K562 (cell line): ENCODE measurements around the gene PLPPR2. TPM values are rescaled to one million over a fixed set of nuclear protein-coding genes. Genes with fewer than 3 reads are reported as not detected.

Source experiments
- CBX3 ChIP-seq, 2 experiments: IDR thresholded peaks; 1 replicate in 1 of 2; 2 replicates in 1 of 2; pipeline ENCODE4 v1.6.1; 2012; ENCODE audit warnings: inconsistent platforms in 2 of 2, low read length in 2 of 2, borderline replicate concordance in 1 of 2, control low read depth in 1 of 2
- CC2D1A ChIP-seq: fragments of 450-650 bp; IDR thresholded peaks from 2 replicates; pipeline ENCODE4 v1.6.1; 2017; ENCODE audit warnings: mild to moderate bottlenecking
- DACH1 ChIP-seq: fragments of 450-650 bp; IDR thresholded peaks from 2 replicates; pipeline ENCODE4 v1.6.1; 2018; ENCODE audit not compliant: partially characterized antibody
- DPF2 ChIP-seq: fragments of 450-650 bp; IDR thresholded peaks from 2 replicates; pipeline ENCODE4 v1.6.1; 2016
- FOXJ2 ChIP-seq: fragments of 200-800 bp; sonication (Bioruptor generic); IDR thresholded peaks from 2 replicates; pipeline ENCODE4 v1.6.1; 2016; ENCODE audit warnings: missing genetic modification characterization, missing compliant biosample characterization
- GTF2A2 ChIP-seq: IDR thresholded peaks from 2 replicates; pipeline ENCODE4 v1.6.1; 2016; ENCODE audit warnings: mild to moderate bottlenecking, missing genetic modification characterization, missing compliant biosample characterization
- HDAC1 ChIP-seq, 2 experiments: fragments of 450-650 bp; IDR thresholded peaks; 2 replicates each; pipeline ENCODE4 v1.6.1; 2016 to 2017; ENCODE audit warnings: inconsistent platforms in 1 of 2, mild to moderate bottlenecking in 1 of 2, moderate library complexity in 1 of 2
- NCOA1 ChIP-seq: fragments of 450-650 bp; IDR thresholded peaks from 2 replicates; pipeline ENCODE4 v1.6.1; 2016; ENCODE audit warnings: low read depth
- PHF20 ChIP-seq: fragments of 450-650 bp; IDR thresholded peaks from 2 replicates; pipeline ENCODE4 v1.6.1; 2018; ENCODE audit not compliant: partially characterized antibody
- RAD51 ChIP-seq: fragments of 450-650 bp; IDR thresholded peaks from 2 replicates; pipeline ENCODE4 v1.7.1; 2016; ENCODE audit warnings: low read depth, mild to moderate bottlenecking, borderline replicate concordance
- RBM25 ChIP-seq: fragments of 200-400 bp; formaldehyde crosslinking; IDR thresholded peaks from 2 replicates; pipeline ENCODE4 v1.6.1; 2018; ENCODE audit warnings: low read length, low read depth, moderate library complexity; ENCODE audit not compliant: severe bottlenecking
- RCOR1 ChIP-seq, 2 experiments: IDR thresholded peaks; 2 replicates each; pipeline ENCODE4 v1.6.1; 2012; ENCODE audit warnings: low read depth in 2 of 2, low read length in 2 of 2, borderline replicate concordance in 1 of 2, improper control_type of control experiment in 1 of 2
- RHOXF2B ChIP-seq: fragments of 250-450 bp; sonication (Bioruptor Pico); conservative IDR thresholded peaks from 2 replicates; pipeline ENCODE4 v1.5.1; 2021
- SIN3A ChIP-seq, 2 experiments: fragments of 150-350 bp in 1 of 2; IDR thresholded peaks; 2 replicates each; pipeline ENCODE4 v1.6.1; 2011 to 2016; ENCODE audit warnings: borderline replicate concordance in 2 of 2, low read depth in 2 of 2, low read length in 2 of 2, mild to moderate bottlenecking in 2 of 2, moderate library complexity in 2 of 2; ENCODE audit not compliant: control insufficient read depth in 1 of 2
- TEAD4 ChIP-seq, 2 experiments: sonication (generic) in 1 of 2; formaldehyde crosslinking in 1 of 2; IDR thresholded peaks; 2 replicates each; pipeline versions ENCODE4 v1.6.1 to v1.8.0; 2012 to 2022; ENCODE audit warnings: borderline replicate concordance in 1 of 2, inconsistent platforms in 1 of 2, low read length in 1 of 2, mild to moderate bottlenecking in 1 of 2, missing genetic modification reagents in 1 of 2
- TRIM24 ChIP-seq, 2 experiments: fragments of 450-650 bp; IDR thresholded peaks; 2 replicates each; pipeline ENCODE4 v1.6.1; 2016
- ZNF12 ChIP-seq: sonication (generic); formaldehyde crosslinking; IDR thresholded peaks from 2 replicates; pipeline ENCODE4 v1.4.0; 2020; ENCODE audit warnings: mild to moderate bottlenecking, missing genetic modification reagents
- ZNF121 ChIP-seq: sonication (generic); formaldehyde crosslinking; conservative IDR thresholded peaks from 2 replicates; pipeline ENCODE4 v1.8.0; 2022; ENCODE audit warnings: missing genetic modification reagents
- ZNF143 ChIP-seq: sonication (generic); formaldehyde crosslinking; IDR thresholded peaks from 2 replicates; pipeline ENCODE4 v1.9.0; 2022; ENCODE audit warnings: mild to moderate bottlenecking, missing genetic modification reagents
- ZNF24 ChIP-seq: fragments of 450-650 bp; IDR thresholded peaks from 2 replicates; pipeline ENCODE4 v1.6.1; 2016
- polyA plus RNA-seq, 8 experiments: library from polyadenylated mRNA; depleted of rRNA in 4 of 8; stranded (reverse) in 5 of 8; unstranded in 3 of 8; fragments of >200 nt; fragmentation: Nextera tagmentation in 2 of 8; fragmentation: Illumina TruSeq in 1 of 8; extraction: Ambion mirVana in 2 of 8; extraction: Trizol in 1 of 8; gene quantifications; 2 replicates each; pipeline versions ENCODE4 v1.2.1 to v1.2.3, GENCODE V29; 2011 to 2014; ENCODE audit warnings: inconsistent platforms in 1 of 8, missing spikeins in 1 of 8
- total RNA-seq, 7 experiments: library from RNA; depleted of rRNA in 6 of 7; stranded (reverse); fragments of >200 nt in 6 of 7; fragmentation: Illumina TruSeq in 2 of 7; extraction: Trizol in 2 of 7; gene quantifications; 2 replicates each; pipeline versions ENCODE4 v1.2.1 to v1.2.3, GENCODE V29; 2011 to 2021; ENCODE audit warnings: low replicate concordance in 1 of 7
- TF ChIP-seq, protein P1 (sequence below): fragments of 250-450 bp; sonication (Bioruptor Pico); IDR thresholded peaks from 2 replicates; pipeline ENCODE4 v1.5.0; 2022; ENCODE audit warnings: mild to moderate bottlenecking
- TF ChIP-seq, protein P2 (sequence below): sonication (generic); formaldehyde crosslinking; IDR thresholded peaks from 2 replicates; pipeline ENCODE4 v1.8.1; 2023; ENCODE audit warnings: mild to moderate bottlenecking, missing genetic modification reagents
- TF ChIP-seq, protein P3 (sequence below), 2 experiments: fragments of 200-800 bp in 1 of 2; sonication (Bioruptor generic) in 1 of 2; sonication (generic) in 1 of 2; formaldehyde crosslinking in 1 of 2; IDR thresholded peaks in 1 of 2; conservative IDR thresholded peaks in 1 of 2; 2 replicates each; pipeline versions ENCODE4 v1.5.0 to v1.6.1; 2016 to 2020; ENCODE audit warnings: missing compliant biosample characterization in 1 of 2, missing genetic modification characterization in 1 of 2, missing genetic modification reagents in 1 of 2

The PLPPR2 gene
- total and polyA plus RNA-seq, 9 of the 15 experiments (the other 6 are each of a cell fraction or from before 2014, with no cell fraction given), result 0.49 to 15.9 (median 3.4) TPM

DNA sequence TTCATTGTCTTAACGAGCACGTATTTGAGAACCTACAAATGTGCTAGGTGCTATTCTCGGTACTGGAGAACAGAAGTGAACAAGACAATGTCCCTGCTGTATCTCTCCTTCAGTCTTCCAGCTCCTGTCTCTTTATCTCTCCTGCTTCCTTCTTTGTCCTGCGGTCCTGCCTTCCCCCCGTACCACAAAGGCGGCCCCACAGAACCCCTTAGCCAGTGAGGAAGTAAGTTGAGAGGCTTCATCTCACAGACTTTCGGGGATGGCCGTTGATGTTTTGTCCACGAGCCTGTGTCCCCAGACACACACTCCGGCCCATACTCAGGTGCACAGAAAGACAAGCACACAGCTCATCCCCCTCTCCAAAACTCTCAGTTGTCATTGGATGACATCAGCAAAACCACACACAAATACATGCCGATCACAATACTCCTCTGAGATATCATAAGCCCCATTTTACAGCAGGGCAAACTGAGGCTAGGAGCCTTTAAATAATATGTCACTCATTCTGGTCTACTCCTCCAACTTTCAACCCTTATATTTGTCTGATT lies 18.7 kb downstream of the PLPPR2 start (continued):
- TF ChIP-seq TEAD4 (IDR thresholded peaks at IDR 0.05; ENCODE audit: low read length) (0 out of 2 replicates have a peak, but pooled peaks have one; percentile 17), TEAD4 (CRISPR knock-in tag; IDR thresholded peaks at IDR 0.05; ENCODE audit: borderline replicate concordance) (no peak), DACH1 (peak; percentile 46), RHOXF2B (CRISPR knock-in tag) (no peak), DPF2 (peak; percentile 60; the same call in 1 of the 2 replicates), TRIM24 (IDR thresholded peaks at IDR 0.05) (0 out of 4 replicates have a peak, but pooled peaks of 1 of the 2 experiments have one; percentile 16), CBX3 (IDR thresholded peaks at IDR 0.05; ENCODE audit: borderline replicate concordance in 1 of 2, low read length in 2 of 2) (peak in 1 of 2 experiments; percentile 72; a peak in 1 of 3 replicates), ZNF121 (CRISPR knock-in tag) (no peak), HDAC1 (IDR thresholded peaks at IDR 0.05) (peak in 1 of 2 experiments; percentile 63; a peak in 2 of 4 replicates), CC2D1A (peak; percentile 43; the same call in 1 of the 2 replicates), SIN3A (IDR thresholded peaks at IDR 0.05; ENCODE audit: borderline replicate concordance in 2 of 2, control insufficient read depth in 1 of 2, low read depth in 2 of 2, low read length in 2 of 2) (peak in 1 of 2 experiments; percentile 22; a peak in 1 of 4 replicates), GTF2A2 (tag) (0 out of 2 replicates have a peak, but pooled peaks have one; percentile 48), NCOA1 (0 out of 2 replicates have a peak, but pooled peaks have one; percentile 46), FOXJ2 (tag) (0 out of 2 replicates have a peak, but pooled peaks have one; percentile 17), ZNF24 (peak; percentile 56; the same call in 1 of the 2 replicates), PHF20 (peak; percentile 59), RAD51 (0 out of 2 replicates have a peak, but pooled peaks have one; percentile 23), ZNF12 (peak; percentile 21; the same call in 1 of the 2 replicates), RCOR1 (IDR thresholded peaks at IDR 0.05; ENCODE audit: borderline replicate concordance in 1 of 2, low read depth in 2 of 2, low read length in 2 of 2) (peak; percentile 82 to 85), RBM25 (peak; percentile 93), ZNF143 (CRISPR knock-in tag) (peak; percentile 46; the same call in 1 of the 2 replicates)
- TF ChIP-seq, protein P1, sequence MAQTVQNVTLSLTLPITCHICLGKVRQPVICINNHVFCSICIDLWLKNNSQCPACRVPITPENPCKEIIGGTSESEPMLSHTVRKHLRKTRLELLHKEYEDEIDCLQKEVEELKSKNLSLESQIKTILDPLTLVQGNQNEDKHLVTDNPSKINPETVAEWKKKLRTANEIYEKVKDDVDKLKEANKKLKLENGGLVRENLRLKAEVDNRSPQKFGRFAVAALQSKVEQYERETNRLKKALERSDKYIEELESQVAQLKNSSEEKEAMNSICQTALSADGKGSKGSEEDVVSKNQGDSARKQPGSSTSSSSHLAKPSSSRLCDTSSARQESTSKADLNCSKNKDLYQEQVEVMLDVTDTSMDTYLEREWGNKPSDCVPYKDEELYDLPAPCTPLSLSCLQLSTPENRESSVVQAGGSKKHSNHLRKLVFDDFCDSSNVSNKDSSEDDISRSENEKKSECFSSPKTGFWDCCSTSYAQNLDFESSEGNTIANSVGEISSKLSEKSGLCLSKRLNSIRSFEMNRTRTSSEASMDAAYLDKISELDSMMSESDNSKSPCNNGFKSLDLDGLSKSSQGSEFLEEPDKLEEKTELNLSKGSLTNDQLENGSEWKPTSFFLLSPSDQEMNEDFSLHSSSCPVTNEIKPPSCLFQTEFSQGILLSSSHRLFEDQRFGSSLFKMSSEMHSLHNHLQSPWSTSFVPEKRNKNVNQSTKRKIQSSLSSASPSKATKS (CRISPR knock-in tag), result no peak
- TF ChIP-seq, protein P2, sequence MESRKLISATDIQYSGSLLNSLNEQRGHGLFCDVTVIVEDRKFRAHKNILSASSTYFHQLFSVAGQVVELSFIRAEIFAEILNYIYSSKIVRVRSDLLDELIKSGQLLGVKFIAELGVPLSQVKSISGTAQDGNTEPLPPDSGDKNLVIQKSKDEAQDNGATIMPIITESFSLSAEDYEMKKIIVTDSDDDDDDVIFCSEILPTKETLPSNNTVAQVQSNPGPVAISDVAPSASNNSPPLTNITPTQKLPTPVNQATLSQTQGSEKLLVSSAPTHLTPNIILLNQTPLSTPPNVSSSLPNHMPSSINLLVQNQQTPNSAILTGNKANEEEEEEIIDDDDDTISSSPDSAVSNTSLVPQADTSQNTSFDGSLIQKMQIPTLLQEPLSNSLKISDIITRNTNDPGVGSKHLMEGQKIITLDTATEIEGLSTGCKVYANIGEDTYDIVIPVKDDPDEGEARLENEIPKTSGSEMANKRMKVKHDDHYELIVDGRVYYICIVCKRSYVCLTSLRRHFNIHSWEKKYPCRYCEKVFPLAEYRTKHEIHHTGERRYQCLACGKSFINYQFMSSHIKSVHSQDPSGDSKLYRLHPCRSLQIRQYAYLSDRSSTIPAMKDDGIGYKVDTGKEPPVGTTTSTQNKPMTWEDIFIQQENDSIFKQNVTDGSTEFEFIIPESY (CRISPR knock-in tag), result no peak
- TF ChIP-seq, protein P3, sequence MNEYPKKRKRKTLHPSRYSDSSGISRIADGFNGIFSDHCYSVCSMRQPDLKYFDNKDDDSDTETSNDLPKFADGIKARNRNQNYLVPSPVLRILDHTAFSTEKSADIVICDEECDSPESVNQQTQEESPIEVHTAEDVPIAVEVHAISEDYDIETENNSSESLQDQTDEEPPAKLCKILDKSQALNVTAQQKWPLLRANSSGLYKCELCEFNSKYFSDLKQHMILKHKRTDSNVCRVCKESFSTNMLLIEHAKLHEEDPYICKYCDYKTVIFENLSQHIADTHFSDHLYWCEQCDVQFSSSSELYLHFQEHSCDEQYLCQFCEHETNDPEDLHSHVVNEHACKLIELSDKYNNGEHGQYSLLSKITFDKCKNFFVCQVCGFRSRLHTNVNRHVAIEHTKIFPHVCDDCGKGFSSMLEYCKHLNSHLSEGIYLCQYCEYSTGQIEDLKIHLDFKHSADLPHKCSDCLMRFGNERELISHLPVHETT (CRISPR knock-in tag; conservative IDR thresholded peaks at IDR 0.05 in 1 of 2, IDR thresholded peaks at IDR 0.05 in 1 of 2), result 0 out of 4 replicates have a peak, but pooled peaks of 1 of the 2 experiments have one; percentile 5
